Fibroblast of villous mesenchyme (primary cell): ENCODE data around the gene CCDC60. TPM values are rescaled to one million over a fixed set of nuclear protein-coding genes. Genes with fewer than 3 reads are reported as not detected.

Source experiments
- DNase-seq: peaks from one replicate; pipeline ENCODE4 v3.0.0-alpha.2; 2010; ENCODE audit warnings: low read depth
- H3K4me3 ChIP-seq: 2 replicates; pipeline ENCODE4 v1.5.1; 2011; ENCODE audit warnings: low read depth, mild to moderate bottlenecking, low read length
- CTCF ChIP-seq: IDR thresholded peaks from 2 replicates; pipeline ENCODE4 v1.5.1; 2012; ENCODE audit warnings: low read depth, mild to moderate bottlenecking, low read length; ENCODE audit not compliant: insufficient read depth
- total RNA-seq: library from RNA; depleted of rRNA; stranded (reverse); fragments of >200 nt; gene quantifications from 2 replicates; pipeline ENCODE4 v1.2.3, GENCODE V29; 2012

CCDC60 gene
- total RNA-seq, 1 donor = not detected

DNA sequence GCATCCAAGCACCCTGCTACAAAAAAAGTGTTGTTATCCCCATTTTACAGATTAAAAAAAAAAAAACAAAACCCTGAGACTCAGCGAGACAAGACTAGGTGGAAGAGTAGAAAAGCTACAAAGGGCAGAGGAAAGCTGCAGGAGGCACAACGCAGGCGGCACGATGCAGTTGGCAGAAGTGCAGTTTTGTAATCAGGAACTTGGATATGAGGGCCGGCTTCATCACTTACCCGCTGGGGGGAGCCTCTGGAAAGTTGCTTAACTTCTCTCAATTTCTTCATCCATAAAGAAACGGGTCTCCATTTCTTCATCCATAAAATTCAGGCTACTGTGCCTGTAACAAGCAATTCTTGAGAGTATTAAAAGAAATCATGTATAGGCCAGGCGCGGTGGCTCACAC, 33.1 kb upstream of the CCDC60 start:
- TF ChIP-seq CTCF = no peak
- H3K4me3 ChIP-seq = no peak overlapping the region
- no peak for DNase-seq

DNA sequence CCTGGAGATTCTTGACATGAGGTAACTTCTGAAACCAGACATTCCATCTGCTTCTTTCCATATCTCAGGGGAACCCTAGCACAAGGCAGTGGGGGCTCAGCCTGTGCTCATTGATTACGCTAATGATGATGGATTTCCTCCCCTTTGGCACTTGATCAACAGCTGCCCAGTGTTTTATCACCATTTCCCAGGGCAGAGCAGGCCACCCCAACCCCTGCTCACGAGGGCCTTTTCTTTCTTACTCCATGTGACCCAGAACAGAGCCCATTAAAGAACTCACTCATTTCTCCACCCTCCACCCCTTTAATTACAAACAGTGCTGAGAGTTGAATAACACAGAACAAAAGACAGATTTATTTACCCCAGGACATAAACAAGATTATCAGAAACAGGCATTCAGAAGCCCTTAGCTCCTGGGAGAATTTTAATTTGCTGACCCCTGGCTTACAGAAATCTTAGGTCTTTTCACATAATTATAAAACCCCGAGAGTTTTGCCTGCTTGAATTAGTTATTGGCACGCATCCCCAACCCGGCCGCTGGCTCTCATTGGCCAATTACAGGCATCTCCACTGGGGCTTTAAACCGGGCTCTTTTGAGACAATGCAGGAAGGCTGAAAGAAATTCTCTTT, 32.0 kb upstream of the CCDC60 start:
- H3K4me3 ChIP-seq = no peak overlapping the region
- no peak for TF ChIP-seq CTCF
- DNase-seq = no peak

DNA sequence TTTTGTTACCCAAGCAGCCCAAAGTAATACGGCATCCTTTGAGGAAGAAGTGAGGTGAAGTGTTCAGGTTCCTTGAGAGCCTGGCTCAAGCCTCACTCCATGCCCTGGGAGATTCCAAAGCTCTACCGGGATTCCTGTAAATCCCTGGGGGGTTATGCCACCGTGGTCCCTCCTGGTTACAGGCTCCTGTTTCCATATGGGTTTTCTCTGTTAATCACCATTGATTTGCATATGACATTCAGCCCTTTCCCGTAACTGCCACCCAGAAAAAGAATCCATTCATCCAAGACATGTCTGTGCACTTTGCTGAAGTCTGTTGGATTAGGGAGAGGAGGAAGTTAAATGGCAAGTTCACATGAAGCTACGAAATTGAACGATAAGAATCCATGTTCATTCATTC, 27.9 kb upstream of the CCDC60 start:
- H3K4me3 ChIP-seq = no peak overlapping the region
- DNase-seq = no peak
- TF ChIP-seq CTCF = no peak

DNA sequence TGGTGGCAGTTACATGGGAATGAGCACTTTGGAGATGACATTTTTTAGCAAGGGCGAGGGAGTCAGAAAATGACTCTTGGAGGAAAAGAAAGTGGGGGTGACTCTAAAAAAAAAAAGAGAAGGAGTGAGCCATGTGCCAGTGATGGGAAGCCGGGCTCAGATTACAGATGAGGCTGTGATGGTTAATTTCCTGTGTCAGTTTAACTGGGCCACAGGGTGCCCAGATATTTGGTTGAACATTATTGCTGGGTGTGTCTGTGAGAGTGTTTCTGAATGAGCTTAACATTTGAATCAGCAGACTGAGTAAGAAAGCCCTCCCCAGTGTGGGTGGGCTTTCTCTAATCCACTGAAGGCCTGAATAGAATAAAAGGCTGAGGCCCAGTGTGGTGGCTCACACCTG, 26.8 kb upstream of the CCDC60 start:
- no peak for DNase-seq
- no peak overlapping the region for H3K4me3 ChIP-seq
- no peak for TF ChIP-seq CTCF

DNA sequence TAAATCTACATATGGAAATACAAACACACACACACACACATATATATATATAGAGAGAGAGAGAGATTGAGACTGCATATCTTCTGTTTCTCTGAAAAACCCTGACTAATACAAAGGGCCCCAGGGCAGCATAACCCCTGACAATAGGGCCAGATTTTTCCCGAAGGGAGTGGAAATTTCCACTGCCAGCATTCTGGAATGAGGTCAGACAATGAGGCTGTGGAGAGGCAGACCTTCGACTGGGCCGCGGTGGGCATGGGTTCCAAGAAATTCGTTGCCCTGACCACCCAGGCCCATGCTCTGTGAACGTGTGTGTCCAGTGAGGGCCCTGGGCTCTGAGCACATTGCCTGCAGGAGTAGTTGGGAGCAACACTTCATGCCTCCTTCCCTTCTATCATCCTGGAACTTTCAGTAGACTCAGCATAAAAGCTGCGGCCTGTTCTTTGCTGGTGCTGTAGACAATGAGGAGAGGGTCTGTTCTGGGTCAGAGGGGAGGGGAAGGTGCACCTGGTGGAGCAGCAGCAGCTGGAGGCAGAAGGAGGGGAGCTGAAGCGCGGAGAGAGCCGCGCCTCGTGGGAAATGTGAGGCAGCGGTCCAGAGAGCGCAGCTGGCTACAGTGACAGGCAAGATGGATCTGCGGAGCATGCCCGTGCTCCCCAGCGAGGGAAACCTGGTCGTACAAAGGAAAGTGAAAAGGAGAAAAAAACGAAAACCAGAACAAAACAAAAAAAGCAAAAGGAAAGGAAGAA, 25.6 kb upstream of the CCDC60 start:
- no peak for DNase-seq
- no peak for TF ChIP-seq CTCF
- no peak overlapping the region for H3K4me3 ChIP-seq

DNA sequence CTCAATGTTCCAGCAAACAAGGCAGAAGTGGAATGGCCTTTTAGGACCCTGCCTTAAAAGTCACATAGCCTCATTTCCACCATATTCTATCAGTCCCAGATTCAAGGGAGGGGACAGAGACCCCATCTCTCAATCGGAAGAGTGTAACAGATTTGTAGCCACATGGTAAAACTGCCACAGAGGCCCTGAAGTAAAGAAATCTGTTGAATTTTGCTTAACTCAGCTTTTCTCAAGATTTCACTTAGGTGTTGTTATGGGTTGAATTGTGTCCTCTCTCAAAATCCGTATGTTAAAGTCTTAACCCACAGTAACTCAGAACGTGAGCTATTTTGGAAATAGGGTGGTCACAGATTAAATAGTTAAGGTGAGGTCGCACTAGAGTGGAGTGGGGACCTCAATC, 22.7 kb upstream of the CCDC60 start:
- no peak overlapping the region for H3K4me3 ChIP-seq
- DNase-seq = no peak
- TF ChIP-seq CTCF = no peak
